ENCODE results near the gene PALS2.

The PALS2 gene

GRCh38 chr7:24572997-24573553 is at the start of gene PALS2:
TSS of gene PALS2 (plus strand) at chr7:24573452. CDS start at chr7:24623668, 50,216 bp downstream.
- peak; percentile 63 to 74 for DNase-seq (ENCODE audit: low read depth in 2 of 2)

- no peak for DNase-seq (ENCODE audit: low read depth in 2 of 2)
Observed at GRCh38 chr7:24531255-24531654, 42.0 kb upstream of the PALS2 start.

- no peak for DNase-seq (ENCODE audit: low read depth in 2 of 2)
Observed at GRCh38 chr7:24536682-24537081, 36.6 kb upstream of the PALS2 start.

GRCh38 chr7:24540956-24541355 is 32.3 kb upstream of the PALS2 start:
- DNase-seq (ENCODE audit: low read depth in 2 of 2): no peak

GRCh38 chr7:24545215-24545614 is 28.0 kb upstream of the PALS2 start:
- DNase-seq (ENCODE audit: low read depth in 2 of 2): no peak

- no peak for DNase-seq (ENCODE audit: low read depth in 2 of 2)
Observed at GRCh38 chr7:24548390-24548789, 24.9 kb upstream of the PALS2 start.

GRCh38 chr7:24549991-24550390 is 23.3 kb upstream of the PALS2 start:
- no peak for DNase-seq (ENCODE audit: low read depth in 2 of 2)

- DNase-seq (ENCODE audit: low read depth in 2 of 2): no peak
Observed at GRCh38 chr7:24555184-24555583, 18.1 kb upstream of the PALS2 start.

GRCh38 chr7:24555719-24556118 is 17.5 kb upstream of the PALS2 start:
- DNase-seq (ENCODE audit: low read depth in 2 of 2): no peak

- DNase-seq (ENCODE audit: low read depth in 2 of 2): no peak
Observed at GRCh38 chr7:24560772-24561171, 12.5 kb upstream of the PALS2 start.

- no peak for DNase-seq (ENCODE audit: low read depth in 2 of 2)
Observed at GRCh38 chr7:24566274-24566673, 7.0 kb upstream of the PALS2 start.

- no peak for DNase-seq (ENCODE audit: low read depth in 2 of 2)
Observed at GRCh38 chr7:24570983-24571382, 2.3 kb upstream of the PALS2 start.

- DNase-seq (ENCODE audit: low read depth in 2 of 2): no peak
Observed at GRCh38 chr7:24572016-24572392, 1.2 kb upstream of the PALS2 start.

- peak; percentile 3 to 6 for DNase-seq (ENCODE audit: low read depth in 2 of 2)
Observed at GRCh38 chr7:24572393-24572996, 757 bp upstream of the PALS2 start.

- peak; percentile 4 to 9 for DNase-seq (ENCODE audit: low read depth in 2 of 2)
Observed at GRCh38 chr7:24573554-24574338, 494 bp downstream of the PALS2 start.

GRCh38 chr7:24574386-24574785 is 1.1 kb downstream of the PALS2 start:
- no peak for DNase-seq (ENCODE audit: low read depth in 2 of 2)

- DNase-seq (ENCODE audit: low read depth in 2 of 2): no peak
Observed at GRCh38 chr7:24574950-24575349, 1.7 kb downstream of the PALS2 start.

GRCh38 chr7:24576171-24577025 is 3.1 kb downstream of the PALS2 start:
- no peak for DNase-seq (ENCODE audit: low read depth in 2 of 2)

GRCh38 chr7:24578052-24578451 is 4.8 kb downstream of the PALS2 start:
- DNase-seq (ENCODE audit: low read depth in 2 of 2): no peak

- no peak for DNase-seq (ENCODE audit: low read depth in 2 of 2)
Observed at GRCh38 chr7:24580283-24580946, 7.2 kb downstream of the PALS2 start.

GRCh38 chr7:24582166-24582565 is 8.9 kb downstream of the PALS2 start:
- no peak for DNase-seq (ENCODE audit: low read depth in 2 of 2)

GRCh38 chr7:24587853-24588252 is 14.6 kb downstream of the PALS2 start:
- DNase-seq (ENCODE audit: low read depth in 2 of 2): peak in 1 of 2 donors; percentile 30

Measured in activated CD8-positive, alpha-beta memory T cell treated with anti-CD3 and anti-CD28 coated beads for 4 hours (primary cell).